GM12892 (cell line): Measurements from ENCODE around the gene MED7.

Experiments used
- POLR2A ChIP-seq: IDR thresholded peaks from 2 replicates; pipeline ENCODE4 v1.6.1; 2011; ENCODE audit warnings: low read depth, low read length, control low read depth
- POLR2AphosphoS5 ChIP-seq: IDR thresholded peaks from 2 replicates; pipeline ENCODE4 v1.6.1; 2011; ENCODE audit warnings: low read depth, low read length, control low read depth
- TAF1 ChIP-seq: IDR thresholded peaks from 2 replicates; pipeline ENCODE4 v1.6.1; 2011; ENCODE audit warnings: low read depth, mild to moderate bottlenecking, control low read depth, low read length, borderline replicate concordance

GRCh38 chr5:157165668-157166067 lies 23.0 kb upstream of the MED7 start:
- TF ChIP-seq POLR2AphosphoS5 (no peak), POLR2A (no peak), TAF1 (no peak)
